Measurements from ENCODE around the gene ERC1.
"Not testable (repeated sequence)": the region's sequence is repeated elsewhere in the genome, so short reads cannot be mapped to it uniquely, and the experiment has no call there.

Gene ERC1

DNA sequence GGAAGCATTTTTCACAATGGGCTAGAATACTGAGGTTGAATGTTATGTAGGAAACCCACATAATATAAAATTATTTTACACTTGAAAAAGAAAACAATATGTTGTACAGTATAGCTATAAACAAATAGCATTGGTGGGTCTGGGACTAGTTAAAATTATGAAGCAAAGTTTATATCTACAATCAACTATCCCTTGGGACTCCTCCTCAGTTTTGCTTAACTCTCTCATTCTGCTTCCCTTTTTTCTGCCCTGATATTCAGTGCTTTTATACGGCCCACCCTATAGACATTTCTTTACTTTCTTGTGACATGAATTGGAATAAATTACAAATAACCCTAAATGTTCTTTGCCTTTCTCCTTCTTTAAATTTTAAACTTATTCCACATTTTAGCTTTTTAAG is 302.9 kb downstream of the ERC1 start:
- FAIRE-seq, result no peak

DNA sequence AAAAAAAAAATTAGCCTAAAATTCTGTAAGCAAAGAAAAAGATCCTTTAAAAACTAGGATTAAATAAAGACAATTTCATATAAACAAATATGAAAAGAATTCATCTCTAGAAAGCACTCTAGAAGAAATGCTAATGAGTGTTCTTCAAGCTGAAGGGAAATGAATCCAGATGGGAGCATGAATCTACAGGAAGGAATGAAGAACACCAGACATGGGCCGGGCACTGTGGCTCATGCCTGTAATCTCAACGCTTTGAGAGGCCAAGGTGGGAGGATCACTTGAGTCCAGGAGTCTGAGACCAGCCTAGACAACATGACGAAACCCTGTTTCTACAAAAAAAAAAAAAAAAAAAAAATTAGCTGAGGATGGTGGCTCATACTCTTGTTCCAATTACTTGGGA is 306.2 kb downstream of the ERC1 start:
- FAIRE-seq, result no peak

DNA sequence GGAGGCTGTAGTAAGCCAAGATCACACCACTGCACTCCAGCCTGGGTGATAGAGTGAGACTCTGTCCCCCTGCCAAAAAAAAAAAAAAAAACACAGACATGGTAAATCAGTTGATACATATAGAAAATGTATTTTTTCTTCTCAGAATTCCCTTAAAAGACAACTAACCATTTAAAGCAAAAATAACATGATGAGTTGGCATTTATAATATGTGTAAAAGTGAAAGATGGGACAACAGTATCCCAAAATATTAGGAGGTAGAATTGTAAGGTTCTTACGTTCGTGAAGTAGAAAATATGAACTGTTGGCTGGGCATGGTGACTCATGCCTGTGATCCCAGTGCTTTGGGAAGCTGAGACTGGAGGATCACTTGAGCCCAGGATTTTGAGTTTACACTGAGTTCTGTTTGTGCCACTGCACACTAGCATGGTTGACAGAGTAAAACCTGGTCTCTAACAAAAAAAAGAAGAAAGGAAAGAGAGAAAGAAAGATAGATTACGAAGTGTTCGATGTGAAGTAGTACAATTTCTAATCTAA is 306.7 kb downstream of the ERC1 start:
- no peak for FAIRE-seq

DNA sequence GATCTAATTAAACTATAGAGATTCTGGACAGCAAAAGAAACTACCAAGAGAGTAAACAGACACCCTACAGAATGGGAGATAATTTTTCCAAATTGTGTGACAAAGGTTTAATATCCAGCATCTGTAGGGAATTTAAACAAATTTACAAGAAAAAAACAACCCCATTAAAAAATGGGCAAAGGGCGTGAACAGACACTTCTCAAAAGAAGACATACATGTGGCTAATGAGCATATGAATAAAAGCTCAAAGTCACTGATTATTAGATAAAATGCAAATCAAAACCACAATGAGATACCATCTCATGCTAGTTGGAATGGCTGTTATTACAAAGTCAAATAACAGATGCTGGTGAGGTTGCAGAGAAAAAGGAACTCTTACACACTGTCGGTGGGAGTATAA is 309.4 kb downstream of the ERC1 start:
- FAIRE-seq, result peak; percentile 94

DNA sequence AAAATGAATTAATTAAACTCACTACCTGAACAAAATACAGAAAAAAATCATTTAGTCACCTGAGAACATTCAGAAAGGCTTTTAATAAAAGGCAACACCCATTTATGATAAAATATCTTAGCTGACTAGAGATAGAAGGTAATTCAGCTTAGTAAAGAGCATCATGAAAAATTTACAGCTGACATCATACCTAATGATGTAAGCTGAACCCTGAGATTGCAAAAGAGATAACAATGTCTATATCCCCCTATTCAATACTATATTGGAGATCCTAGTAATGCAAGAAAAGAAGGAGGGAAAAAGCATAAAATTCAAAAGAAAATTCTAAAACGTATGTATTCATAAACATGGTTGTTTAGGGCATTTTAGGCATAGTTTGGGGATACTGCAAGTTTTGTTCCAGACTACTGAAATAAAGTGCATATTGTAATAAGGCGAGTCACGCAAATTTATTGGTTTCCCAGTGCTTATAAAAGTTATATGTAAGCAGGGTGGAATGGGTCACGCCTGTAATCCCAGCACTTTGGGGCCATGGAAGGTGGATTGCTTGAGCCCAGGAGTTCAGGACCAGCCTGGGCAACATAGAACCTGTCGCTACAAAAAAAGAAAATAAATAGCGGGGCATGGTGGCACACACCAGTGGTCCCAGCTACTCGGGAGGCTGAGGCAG is 311.3 kb downstream of the ERC1 start:
- no peak for FAIRE-seq

DNA sequence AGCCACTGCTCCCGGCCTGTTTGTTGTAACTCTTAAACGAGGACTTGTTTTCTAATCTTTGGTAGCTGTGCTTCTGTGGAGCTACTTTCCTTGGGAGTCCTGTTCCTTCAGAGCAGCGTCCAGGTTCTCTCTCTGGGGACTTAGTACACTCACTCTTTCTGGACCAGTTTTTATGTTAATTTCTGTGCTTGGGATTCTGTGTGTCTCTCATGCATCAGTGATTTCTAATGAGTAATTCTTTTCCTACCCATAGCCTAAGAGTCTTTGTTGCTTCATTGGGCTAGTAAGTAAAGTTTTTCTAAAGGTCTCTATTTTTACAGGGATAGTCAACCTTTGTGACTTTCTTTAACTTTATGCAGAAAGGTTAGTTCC is 314.0 kb downstream of the ERC1 start:
- FAIRE-seq, result no peak

DNA sequence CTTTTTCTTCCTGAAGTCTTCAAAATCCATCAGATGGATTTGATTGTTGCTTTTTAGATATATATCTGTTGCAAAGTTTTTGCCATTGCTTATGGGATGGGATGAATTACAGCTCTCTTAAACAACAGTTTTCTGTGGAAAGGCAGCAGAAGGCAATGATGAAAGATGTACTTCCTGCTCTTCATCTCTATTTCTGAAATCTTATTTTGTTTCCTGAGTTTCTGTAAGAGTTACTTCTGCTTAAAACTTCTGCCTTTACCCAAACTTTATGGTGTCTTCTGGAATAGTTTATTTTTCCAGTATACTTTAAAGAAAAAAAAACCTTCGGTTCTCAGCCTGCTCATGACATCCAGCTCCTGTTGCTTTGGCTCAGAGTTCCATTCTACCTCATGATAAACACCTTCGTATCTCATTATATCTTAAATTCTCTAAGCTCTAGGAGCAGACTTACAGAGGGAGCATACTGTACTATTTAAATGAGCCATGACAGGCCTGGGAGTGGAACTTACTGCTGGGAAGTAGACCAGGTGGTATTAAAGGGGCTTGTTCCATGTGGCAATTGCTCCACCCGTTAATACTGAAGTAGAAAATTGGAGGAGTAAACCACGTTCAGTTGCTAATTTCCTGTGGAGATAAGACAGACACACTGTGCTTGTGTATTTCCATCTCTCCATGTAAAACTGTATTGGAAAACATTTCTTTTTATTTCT is 314.9 kb downstream of the ERC1 start:
- FAIRE-seq, result no peak

DNA sequence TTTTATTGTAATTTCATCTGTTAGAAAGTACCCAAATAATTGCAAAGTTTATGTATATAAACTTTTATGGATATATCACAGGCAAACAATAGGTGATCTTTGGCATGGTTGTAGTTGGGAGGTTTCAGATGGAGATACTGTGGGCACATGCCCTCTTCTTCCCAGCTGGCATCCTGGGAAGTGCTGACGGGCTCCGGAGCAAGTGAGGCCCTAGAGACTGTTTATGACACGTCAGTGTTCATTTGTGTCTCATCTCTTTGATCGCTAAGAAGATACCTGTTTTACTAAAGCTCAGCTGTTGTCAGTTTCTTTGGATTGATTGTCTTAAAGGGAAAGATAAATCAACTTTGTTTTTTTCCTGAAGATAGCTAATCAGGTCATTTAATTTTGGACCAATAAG is 315.8 kb downstream of the ERC1 start:
- FAIRE-seq, result no peak

DNA sequence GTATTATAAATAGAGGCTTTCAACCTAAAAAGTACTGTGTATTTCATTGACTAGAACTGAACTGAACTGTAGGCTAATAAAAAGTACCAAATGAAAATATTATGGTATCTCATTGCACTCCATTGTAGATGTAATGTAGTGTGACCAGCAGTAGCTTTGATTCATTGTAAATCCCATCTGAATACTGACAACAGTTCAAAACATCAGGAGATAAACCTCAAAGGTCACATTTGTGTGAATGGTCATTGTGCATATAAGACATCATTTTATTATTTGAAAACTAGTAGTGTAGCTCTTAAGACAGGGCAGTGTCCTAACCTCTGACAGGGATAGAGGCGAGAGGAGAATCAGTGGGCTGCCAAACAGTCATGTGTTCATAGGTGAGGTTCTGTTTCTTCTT is 316.8 kb downstream of the ERC1 start:
- FAIRE-seq, result no peak

DNA sequence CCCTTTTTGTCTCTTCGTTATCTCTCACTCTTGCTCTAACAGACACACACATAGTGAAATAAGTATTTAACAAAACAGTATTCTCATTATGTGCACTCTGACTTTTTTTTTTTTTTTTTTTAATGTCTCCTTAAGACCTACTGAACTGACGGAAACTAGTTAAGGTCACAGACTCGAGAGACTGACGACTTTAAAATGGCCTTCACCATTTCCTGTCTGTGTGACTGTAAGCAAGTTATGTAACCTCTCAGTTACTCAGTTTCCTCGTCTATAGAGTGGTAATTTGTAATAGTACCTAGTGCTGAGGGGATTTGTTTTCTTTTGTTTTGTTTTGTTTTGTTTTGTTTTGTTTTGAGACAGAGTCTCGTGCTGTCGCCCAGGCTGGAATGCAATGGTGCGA is 318.6 kb downstream of the ERC1 start:
- no peak for FAIRE-seq

DNA sequence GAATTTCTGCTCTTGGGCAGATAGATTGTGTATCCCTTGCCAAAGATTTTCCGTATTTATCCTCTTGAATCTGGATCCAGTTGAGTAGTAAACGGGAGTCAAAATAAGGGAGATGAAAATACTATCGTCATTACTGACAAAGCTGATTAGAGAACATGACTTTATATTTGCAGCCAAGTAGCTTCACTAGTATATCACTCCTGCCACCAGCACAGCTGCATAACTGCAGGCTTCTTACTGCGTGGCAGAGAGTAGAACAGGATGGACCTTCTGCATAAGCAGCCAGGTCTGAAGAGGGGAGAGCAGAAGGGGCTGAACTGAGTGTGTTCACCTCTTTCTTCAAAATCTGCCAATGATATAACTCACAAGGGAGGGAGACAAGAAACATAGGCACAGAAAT is 319.6 kb downstream of the ERC1 start:
- no peak for FAIRE-seq

DNA sequence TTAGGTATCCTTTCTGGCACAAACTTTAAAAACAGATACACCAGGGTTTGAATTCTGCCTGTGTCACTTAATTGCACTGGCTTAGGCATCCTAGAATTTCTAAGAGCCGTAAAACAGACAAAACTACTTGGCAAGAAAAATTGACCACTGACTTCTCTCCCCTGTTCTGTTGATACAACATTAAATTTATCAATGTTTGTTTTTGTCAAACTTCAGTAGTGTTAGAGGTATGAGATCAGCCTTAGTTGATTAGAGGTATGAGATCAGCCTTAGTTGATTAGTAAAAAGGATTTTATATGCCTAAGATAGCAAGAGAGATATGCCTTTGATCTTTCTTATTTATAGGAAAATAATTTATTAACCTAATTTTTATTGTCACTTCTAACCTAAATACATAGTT is 320.1 kb downstream of the ERC1 start:
- FAIRE-seq, result no peak

DNA sequence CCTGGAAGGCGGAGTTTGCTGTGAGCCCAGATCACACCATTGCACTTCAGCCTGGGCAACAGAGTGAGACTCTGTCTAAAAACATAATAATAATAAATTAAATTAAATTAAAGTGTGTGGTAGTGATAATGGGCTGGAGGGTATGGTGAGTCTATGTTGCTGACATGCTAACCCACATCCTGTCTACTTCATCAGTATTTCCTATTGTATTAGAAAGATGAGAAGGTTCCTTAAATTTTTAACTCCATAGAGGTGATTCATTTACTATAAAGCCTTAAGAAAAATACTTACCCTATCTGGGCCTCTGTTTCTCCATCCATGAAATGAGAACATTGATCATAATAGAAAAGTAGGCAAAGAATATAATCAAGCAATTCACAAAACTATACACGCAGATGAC is 322.9 kb downstream of the ERC1 start:
- no peak for FAIRE-seq

DNA sequence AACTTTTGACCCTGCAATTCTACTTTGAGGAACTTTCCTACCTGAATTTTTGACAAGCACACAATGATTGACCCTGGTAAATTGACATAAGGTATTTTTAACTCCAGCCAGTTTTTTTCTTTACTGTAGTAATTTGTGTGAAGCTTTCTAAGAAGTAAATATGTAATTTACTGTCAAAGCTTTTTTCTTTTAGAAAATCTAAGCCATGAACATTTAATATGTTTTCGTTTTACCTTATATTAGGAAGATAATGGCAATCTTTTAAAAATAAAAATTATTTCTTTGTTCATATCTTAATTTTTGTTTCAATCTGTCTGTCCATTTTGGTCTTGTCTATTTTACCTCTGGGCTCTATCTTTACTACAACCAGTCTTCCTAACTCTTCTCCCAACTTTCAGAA is 323.5 kb downstream of the ERC1 start:
- FAIRE-seq, result no peak

DNA sequence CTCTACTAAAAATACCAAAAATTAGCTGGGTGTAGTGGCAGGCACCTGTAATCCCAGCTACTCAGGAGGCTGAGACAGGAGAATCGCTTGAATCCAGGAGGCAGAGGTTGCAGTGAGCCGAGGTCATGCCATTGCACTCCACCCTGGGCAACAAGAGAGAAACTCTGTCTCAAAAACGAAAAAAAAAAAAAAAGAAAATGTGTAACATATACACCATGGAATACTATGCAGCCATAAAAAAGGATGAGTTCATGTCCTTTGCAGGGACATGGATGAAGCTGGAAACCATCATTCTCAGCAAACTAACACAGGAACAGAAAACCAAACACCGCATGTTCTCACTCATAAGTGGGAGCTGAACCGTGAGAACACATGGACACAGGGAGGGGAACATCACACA is 326.0 kb downstream of the ERC1 start:
- FAIRE-seq, result not testable (repeated sequence)

DNA sequence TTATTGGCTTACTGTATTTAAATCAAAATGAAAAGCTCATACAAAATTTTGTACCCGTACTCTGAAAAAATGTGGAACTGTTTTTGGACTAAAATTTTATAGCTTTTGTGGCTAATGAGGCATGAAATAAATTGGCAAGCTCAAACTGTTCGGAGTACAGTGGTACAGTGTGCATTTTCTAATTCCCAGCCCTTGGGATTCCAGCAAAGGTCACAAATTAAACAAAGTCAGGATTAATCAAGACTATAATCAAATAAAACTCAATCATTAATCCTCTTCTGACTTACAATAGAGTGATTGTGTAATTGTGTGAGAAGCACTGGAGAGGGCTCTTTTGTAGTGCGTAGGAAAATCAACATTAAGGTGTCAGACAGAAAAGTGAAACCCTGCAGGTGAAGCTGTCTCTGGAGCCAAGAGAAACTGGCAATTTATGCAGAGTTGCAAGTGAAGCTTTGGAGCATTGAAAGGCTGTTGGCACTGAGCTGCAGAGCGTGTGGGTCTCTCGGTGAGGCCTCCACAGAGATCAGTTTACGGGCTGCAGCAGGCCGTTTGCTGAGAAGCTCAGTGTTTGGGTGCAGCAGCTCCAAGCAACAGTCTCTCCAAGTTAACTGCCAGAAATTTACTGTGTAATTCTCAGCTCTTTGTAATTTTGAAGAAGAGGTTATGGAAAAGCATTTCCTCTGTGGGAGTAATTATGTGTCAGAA is 327.5 kb downstream of the ERC1 start:
- no peak for FAIRE-seq

DNA sequence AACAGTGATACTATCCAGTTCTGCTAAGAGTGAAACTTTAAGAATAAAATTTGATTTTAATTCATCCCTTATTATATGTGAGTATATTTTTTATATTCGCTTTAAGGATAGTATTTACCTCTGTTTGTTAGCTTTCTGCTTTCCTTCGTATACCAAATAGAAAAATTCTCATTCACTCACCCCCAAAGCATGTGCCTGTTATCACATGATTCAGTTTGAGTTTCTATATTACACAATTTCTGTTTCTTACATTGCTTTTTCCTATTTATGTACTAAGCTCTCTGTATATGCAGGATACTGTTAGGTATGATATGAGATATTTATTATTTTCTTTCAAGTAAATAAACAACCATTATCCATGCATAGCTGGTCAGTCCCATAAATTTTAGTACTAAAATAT is 328.2 kb downstream of the ERC1 start:
- no peak for FAIRE-seq

DNA sequence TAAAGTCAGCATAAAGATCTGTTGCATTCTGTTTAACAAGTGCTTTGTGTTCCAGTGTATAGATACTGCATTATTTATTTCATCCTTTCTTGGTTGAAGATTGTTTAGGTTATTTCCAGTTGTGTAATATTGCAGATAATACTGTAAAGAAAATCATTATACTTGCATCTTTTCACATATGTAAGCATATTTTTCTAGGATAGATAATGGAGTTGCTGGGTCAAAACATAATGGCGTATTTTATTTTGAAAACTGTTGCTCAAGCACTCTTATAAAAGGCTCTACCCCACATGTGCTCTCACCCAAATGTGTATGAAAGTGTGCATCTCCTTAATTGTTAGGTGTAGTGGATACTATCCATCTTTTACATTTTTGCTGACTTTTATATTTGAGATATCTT is 329.0 kb downstream of the ERC1 start:
- no peak for FAIRE-seq

DNA sequence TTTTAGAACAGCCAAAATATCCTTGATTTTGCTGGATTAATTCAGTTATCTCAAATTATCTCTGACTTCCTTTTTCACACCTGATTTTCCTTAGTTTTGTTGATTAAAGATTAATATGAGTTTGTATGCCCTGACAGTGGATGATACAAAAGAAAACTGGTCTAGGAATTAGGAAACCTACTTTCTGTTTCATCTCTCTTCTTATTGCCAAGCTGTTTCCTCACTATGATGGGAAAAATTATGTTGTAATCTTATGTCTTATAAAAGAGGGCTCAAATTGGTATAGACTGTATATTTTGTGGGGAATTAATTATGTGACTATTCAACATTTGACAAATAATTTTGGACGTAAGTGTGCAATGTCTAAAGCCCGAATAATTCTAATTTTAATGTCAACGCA is 331.8 kb downstream of the ERC1 start:
- no peak for FAIRE-seq

DNA sequence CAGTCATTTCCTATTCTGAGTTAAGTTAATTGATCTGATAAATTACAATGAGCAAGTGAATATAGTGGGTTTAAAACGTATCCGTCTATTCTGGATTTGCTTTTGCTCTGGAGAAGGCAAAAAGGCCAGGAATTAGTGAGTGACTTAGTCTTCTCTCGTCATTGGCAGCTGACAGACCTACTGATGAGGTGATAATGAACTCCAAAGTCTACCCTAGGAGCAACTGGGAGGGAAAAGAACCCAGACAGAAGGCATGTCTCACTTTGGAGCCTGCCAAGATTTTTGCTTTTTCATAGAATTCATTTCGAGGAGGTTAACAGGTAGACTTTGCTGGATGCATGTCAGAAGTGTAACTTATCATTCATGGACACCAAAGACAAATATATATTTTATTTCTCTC is 333.1 kb downstream of the ERC1 start:
- FAIRE-seq, result no peak

DNA sequence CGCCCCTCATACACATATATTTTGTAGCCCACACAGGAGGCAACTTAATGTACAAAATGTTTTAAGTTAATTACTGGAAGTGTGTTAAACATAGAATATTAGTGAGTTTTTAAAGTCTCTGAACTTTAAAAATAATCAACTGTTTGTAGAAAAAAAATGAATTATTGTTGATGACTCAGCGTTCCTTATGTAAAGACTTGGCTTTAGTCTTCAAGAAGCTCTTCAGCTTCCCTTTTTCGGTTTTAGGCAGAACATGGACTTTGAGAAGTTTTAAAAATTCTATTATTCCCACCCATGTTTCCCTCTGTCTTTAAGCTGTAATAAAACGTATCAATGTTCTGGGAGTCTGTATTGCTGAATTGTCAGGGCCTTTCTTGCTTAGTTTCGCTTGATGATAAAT is 333.9 kb downstream of the ERC1 start:
- no peak for FAIRE-seq

DNA sequence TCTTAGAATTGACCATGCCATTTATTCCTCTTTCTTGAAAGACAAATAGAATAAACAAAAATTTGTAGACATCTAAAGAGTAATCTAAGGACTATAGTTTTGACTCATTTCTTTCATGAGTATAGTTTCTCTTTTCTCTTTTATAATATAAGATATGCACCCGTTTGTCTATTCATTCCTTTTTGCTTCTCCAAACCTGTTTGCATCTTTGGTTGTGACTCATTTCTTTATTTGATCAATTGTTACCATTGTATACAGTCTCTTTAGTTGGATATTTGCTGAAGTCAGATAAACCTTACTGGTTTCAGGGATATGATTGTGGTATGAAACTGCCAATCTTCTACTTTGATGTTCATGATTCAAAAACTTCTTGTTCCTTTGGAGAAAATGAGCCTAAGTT is 334.6 kb downstream of the ERC1 start:
- no peak for FAIRE-seq

DNA sequence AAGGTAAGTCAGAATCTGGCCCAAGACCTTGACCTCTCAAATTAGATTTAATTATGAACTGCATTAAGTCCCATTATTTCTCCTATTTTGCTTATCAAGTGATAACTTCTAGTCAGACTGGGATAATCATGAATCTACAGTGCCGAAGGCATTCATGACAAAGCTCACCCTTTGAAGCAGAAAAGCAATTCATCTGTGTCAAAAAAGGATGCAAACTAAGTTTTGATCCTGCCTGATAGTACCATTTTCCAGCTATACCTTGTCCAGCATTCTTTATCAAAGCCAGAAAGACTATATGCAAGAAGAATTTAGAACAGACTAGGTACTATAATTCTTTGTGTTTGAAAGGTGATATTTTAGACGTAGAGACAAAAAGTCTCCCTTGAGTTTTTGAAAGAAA is 335.2 kb downstream of the ERC1 start:
- no peak for FAIRE-seq

DNA sequence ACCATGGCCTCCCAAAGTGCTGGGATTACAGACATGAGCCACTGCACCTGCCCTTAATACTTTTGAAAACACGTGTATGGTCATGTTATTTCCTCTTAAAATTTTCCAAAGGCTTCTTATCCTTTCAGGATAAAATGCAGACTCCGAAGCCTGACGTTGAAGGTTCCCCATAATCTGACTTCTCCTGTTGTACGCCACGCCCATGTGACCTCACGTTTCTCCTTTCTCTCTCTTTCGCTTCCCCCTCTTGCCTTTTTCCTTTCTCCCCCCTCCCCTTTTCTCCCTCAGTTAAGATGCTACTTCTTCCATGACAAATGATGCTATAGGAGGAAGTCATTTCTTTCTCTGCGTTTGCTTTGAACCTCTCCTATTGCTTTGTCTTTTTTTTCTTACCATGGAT is 337.4 kb downstream of the ERC1 start:
- no peak for FAIRE-seq

Measured in endometrium (tissue), 2 donors.